BLaER1 (cell line): ENCODE data around the gene C13orf42.

Experiments used
- H3K27ac ChIP-seq: shearing (Covaris generic); formaldehyde crosslinking; 2 replicates; pipeline ENCODE4 v1.8.1; 2022
- H3K27me3 ChIP-seq: shearing (Covaris generic); formaldehyde crosslinking; 2 replicates; pipeline ENCODE4 v1.8.1; 2022
- H3K36me3 ChIP-seq: shearing (Covaris generic); formaldehyde crosslinking; 2 replicates; pipeline ENCODE4 v1.8.1; 2022
- H3K4me1 ChIP-seq: shearing (Covaris generic); formaldehyde crosslinking; 2 replicates; pipeline ENCODE4 v1.8.1; 2022
- H3K4me2 ChIP-seq: shearing (Covaris generic); formaldehyde crosslinking; 2 replicates; pipeline ENCODE4 v1.8.1; 2022
- H3K4me3 ChIP-seq: shearing (Covaris generic); formaldehyde crosslinking; 2 replicates; pipeline ENCODE4 v1.8.1; 2022
- H3K9ac ChIP-seq: shearing (Covaris generic); formaldehyde crosslinking; 2 replicates; pipeline ENCODE4 v1.8.1; 2022
- H3K9me3 ChIP-seq: shearing (Covaris generic); formaldehyde crosslinking; 2 replicates; pipeline ENCODE4 v1.8.1; 2022
- H4K20me1 ChIP-seq: shearing (Covaris generic); formaldehyde crosslinking; 2 replicates; pipeline ENCODE4 v1.8.1; 2022
- Cebpa-rat ChIP-seq: shearing (Covaris generic); IDR thresholded peaks from 2 replicates; pipeline ENCODE4 v1.8.1; 2022

Gene C13orf42

DNA sequence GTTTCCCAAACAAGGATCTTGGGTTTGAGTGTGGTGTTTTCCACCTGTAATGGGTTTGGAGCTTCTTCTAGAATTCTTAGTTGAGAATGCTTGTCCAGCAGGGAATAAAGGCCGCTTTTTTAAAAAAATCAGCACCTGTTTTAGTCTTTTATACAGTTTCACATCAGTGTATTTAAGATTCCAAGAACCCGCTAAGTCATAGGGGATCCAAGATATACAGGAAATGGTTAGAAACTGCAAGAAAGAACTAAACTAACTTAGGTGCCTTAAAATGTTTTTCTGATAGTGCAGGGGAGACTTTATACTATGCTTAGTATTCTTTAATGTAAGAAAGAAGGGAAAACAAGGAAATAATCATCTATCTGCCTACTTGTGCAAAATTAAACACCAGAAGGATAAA lies 74.7 kb downstream of the C13orf42 start:
- Histone ChIP-seq H4K20me1 (no peaks in the 10 kb centered on the region), H3K36me3 (no peaks in the 10 kb centered on the region), H3K4me3 (no peak overlapping the region), H3K9me3 (no peaks in the 10 kb centered on the region), H3K27me3 (no peaks in the 10 kb centered on the region), H3K27ac (no peak overlapping the region), H3K9ac (no peak overlapping the region), H3K4me1 (peaks cover 7% of the 10 kb centered on the region), H3K4me2 (peak overlapping the region; percentile 10; the same call in 1 of the 2 replicates)
- no peak for TF ChIP-seq Cebpa-rat

DNA sequence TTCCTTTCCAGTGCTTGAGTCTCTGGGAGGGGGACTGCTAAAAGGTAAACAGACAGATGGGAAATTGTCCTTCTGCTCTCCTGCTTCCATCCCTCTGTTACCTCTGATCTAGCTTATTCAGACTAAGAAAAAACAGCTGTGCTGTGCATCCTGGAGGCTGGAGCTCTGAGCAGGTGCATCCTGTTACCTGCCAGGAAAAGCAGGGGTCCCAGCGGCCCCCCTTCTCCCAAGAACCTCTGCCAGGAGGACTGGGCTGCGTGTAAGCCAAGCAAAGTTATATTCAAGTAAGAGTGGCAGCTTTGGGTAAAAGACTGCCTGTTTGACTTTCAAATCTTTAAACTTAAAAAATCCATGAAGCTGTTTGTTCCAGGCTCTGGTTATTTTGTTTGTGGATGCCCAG lies 75.1 kb downstream of the C13orf42 start:
- H3K36me3 ChIP-seq = no peaks in the 10 kb centered on the region
- H3K27me3 ChIP-seq = no peaks in the 10 kb centered on the region
- TF ChIP-seq Cebpa-rat = no peak
- H3K4me3 ChIP-seq = no peak overlapping the region
- H3K27ac ChIP-seq = no peak overlapping the region
- peak overlapping the region; percentile 10 for H3K4me2 ChIP-seq
- no peaks in the 10 kb centered on the region for H4K20me1 ChIP-seq
- peaks cover 7% of the 10 kb centered on the region for H3K4me1 ChIP-seq
- no peaks in the 10 kb centered on the region for H3K9me3 ChIP-seq
- no peak overlapping the region for H3K9ac ChIP-seq

DNA sequence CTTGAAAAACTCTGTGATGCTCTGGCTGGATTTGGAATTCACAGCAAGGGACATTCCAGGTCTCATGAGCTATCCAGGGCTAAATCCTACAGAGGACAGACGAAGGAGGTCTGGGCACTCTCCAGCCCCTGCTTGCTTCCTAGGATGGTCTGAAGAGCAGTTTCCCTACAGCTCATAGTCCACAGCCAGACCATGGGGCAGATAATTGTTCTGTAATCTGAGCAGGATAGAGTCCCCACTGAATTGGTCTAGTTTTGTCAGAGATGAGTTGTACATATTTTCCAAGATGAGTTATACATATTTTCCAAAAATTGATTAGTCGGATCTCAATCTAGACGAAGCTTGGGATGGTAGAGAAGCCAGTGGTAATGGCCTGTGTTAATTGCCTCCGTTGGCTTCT lies 75.6 kb downstream of the C13orf42 start:
- Histone ChIP-seq H4K20me1 (no peaks in the 10 kb centered on the region), H3K27me3 (no peaks in the 10 kb centered on the region), H3K4me1 (peaks cover 7% of the 10 kb centered on the region), H3K4me3 (no peak overlapping the region), H3K27ac (no peak overlapping the region), H3K4me2 (no peak overlapping the region; the same call in 1 of the 2 replicates), H3K9ac (no peak overlapping the region), H3K9me3 (no peaks in the 10 kb centered on the region), H3K36me3 (no peaks in the 10 kb centered on the region)
- no peak for TF ChIP-seq Cebpa-rat

DNA sequence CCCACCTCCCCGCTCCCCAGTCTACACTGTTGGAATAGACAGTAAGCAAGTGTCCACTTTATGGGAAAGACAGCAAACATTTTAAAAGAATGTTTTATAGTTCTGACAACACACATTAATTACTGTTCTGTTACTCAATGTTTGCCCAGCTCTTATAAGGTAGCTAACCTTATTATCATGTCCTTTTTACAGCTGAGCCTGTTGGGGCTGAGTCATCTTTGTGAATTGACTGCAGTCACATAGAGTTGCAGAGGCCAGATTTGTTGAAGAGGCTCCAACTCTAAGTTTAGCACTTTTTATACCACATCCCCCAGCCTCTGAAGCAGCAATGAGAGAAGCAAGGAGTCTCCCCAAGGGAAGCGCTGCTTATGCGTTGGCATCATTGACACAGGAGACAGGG lies 76.2 kb downstream of the C13orf42 start:
- Histone ChIP-seq H3K27ac (no peak overlapping the region), H3K4me1 (peaks cover 7% of the 10 kb centered on the region), H4K20me1 (no peaks in the 10 kb centered on the region), H3K36me3 (no peaks in the 10 kb centered on the region), H3K4me2 (no peak overlapping the region), H3K9ac (no peak overlapping the region), H3K4me3 (no peak overlapping the region), H3K27me3 (no peaks in the 10 kb centered on the region), H3K9me3 (no peaks in the 10 kb centered on the region)
- TF ChIP-seq Cebpa-rat = no peak

DNA sequence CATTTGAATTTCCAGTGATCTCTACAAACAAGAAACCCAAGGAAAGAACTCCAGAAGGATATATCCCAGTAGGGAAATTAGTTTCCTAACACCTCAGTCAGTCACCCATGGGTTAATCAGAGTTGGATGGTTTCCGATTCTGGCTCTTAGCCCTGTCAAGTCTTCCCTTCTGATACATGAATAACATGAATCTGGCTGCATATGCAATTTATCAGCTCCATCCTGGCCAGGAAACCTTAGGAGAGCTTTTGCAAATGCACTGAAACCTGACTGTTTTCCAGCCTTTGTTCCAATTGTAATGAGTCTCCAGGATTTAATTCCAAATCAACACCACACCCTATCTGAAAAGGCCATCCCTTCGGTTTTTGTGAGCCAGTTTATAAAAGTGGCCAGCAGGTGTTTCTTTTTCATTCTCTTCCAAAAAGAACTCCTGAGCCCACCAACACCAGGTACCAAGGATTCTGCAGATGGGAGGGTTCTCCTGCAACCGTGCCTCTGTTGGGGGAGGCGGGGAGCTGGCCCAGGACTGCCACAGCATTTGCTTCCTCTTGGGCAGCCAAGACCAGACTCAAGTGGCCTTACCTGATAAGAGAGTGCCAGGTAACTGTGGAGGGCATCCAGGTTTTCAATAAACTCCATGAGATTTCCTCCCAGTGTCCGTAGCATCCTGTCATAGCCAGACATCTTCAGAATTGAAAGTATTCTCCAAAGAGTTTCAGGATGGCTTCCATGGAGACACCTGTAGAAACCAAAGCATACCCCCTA lies 77.5 kb downstream of the C13orf42 start:
- H3K27me3 ChIP-seq = no peaks in the 10 kb centered on the region
- H3K9ac ChIP-seq = no peak overlapping the region
- no peaks in the 10 kb centered on the region for H4K20me1 ChIP-seq
- no peaks in the 10 kb centered on the region for H3K9me3 ChIP-seq
- no peak overlapping the region for H3K4me3 ChIP-seq
- H3K4me2 ChIP-seq = no peak overlapping the region
- peaks cover 7% of the 10 kb centered on the region for H3K4me1 ChIP-seq
- H3K36me3 ChIP-seq = no peaks in the 10 kb centered on the region
- no peak overlapping the region for H3K27ac ChIP-seq
- no peak for TF ChIP-seq Cebpa-rat

DNA sequence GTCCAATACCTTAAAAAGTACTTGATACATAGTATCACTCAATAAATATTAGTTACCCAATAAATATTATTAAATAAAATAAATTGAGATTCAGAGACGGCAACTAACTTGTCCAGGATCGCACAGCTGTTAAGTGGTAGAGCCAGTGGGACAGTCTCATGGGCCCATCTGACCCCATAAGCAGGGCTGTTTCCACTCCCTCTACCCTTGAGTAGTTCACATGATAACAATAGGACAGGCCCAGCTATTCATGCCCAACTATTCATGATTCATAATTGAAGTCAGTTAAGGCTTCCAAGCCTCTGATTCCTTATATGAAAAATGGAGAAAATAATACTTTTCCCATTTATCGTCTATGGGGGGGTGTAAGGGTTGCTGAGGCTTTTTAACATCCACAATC lies 78.2 kb downstream of the C13orf42 start:
- Histone ChIP-seq H3K4me2 (no peak overlapping the region), H3K4me1 (peaks cover 7% of the 10 kb centered on the region), H3K36me3 (no peaks in the 10 kb centered on the region), H3K9ac (no peak overlapping the region), H3K9me3 (no peaks in the 10 kb centered on the region), H3K27me3 (no peaks in the 10 kb centered on the region), H4K20me1 (no peaks in the 10 kb centered on the region), H3K4me3 (no peak overlapping the region), H3K27ac (no peak overlapping the region)
- no peak for TF ChIP-seq Cebpa-rat
